SK-N-MC (cell line): Measurements from ENCODE around the gene NR5A2.

Experiments
- DNase-seq: peaks from one replicate; pipeline ENCODE4 v3.0.0-alpha.2; 2011; ENCODE audit warnings: low read depth, low spot score
- H3K27ac ChIP-seq: fragments of 200-600 bp; sonication (generic); 2 replicates; pipeline ENCODE4 v1.5.1; 2016; ENCODE audit warnings: mixed run types
- H3K36me3 ChIP-seq: fragments of 200-600 bp; sonication (generic); 2 replicates; pipeline ENCODE4 v1.6.1; 2017; ENCODE audit warnings: antibody characterized with exemption, low read length, mixed read lengths; ENCODE audit not compliant: insufficient read depth
- H3K4me3 ChIP-seq: fragments of 200-600 bp; sonication (generic); 2 replicates; pipeline ENCODE4 v1.5.1; 2016
- H3K9ac ChIP-seq: fragments of 200-600 bp; sonication (generic); 2 replicates; pipeline ENCODE4 v1.8.0; 2017; ENCODE audit warnings: mixed run types, mixed read lengths; ENCODE audit not compliant: insufficient read length
- H3K9me3 ChIP-seq: fragments of 200-600 bp; sonication (generic); 2 replicates; pipeline ENCODE4 v1.6.1; 2017; ENCODE audit warnings: low read depth, mild to moderate bottlenecking, antibody characterized with exemption, low read length, moderate library complexity, mixed read lengths
- EZH2 ChIP-seq: fragments of 200-600 bp; sonication (generic); IDR thresholded peaks from one replicate; pipeline ENCODE4 v1.6.1; 2017; ENCODE audit warnings: antibody characterized with exemption
- FOXP2 ChIP-seq: optimal IDR thresholded peaks from 2 replicates; pipeline ENCODE3; 2011; ENCODE audit warnings: mild to moderate bottlenecking, moderate library complexity; ENCODE audit not compliant: insufficient read depth; ENCODE audit errors: extremely low read length, control extremely low read depth
- POLR2AphosphoS5 ChIP-seq: IDR thresholded peaks from 2 replicates; pipeline ENCODE4 v1.6.1; 2012; ENCODE audit warnings: mild to moderate bottlenecking, low read depth, low read length, borderline replicate concordance

Gene NR5A2

DNA sequence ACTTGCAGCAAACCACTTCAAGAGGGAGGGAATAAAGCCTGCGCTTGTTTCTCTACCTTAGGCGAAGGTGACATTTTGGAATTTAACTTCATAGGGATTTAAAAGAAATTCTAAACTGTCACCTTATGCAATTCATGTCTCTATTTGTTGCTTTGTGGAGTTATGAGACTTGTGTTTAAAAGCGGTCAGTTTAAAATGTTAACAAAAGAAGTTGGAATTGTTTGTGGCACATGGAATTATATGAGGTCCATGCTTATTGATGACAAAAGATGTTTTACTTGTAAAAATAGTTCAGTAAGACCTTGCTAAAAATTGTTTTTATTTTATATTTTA is 15.8 kb downstream of the NR5A2 start:
- H3K27ac ChIP-seq: no peak overlapping the region
- H3K36me3 ChIP-seq: no peaks in the 10 kb centered on the region
- DNase-seq: no peak
- H3K4me3 ChIP-seq: peak overlapping the region; percentile 26; the same call in 1 of the 2 replicates
- no peaks in the 10 kb centered on the region for H3K9me3 ChIP-seq
- H3K9ac ChIP-seq: no peak overlapping the region
- no peak for TF ChIP-seq EZH2
- TF ChIP-seq POLR2AphosphoS5: no peak
- TF ChIP-seq FOXP2: no peak

DNA sequence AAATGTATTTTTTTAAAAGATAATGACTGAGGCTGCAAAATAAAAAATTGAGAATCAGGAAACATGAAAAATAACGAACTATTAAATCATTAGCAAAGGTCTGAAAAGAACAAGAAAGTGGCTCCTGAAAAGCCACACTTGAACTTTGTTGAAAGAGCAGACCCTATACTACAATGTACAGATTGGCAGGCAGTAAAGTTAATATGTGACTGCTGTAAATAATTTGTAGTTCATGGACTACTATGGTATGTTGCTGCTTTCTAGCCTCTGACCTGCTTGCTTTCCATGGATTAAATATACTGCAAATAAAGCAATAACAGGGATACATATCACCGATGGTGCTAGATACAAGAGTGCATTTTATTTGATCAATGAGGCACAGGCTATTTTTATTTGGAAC is 18.6 kb downstream of the NR5A2 start:
- no peak overlapping the region for H3K9ac ChIP-seq
- DNase-seq: no peak
- TF ChIP-seq FOXP2 (no peak), POLR2AphosphoS5 (no peak), EZH2 (no peak)
- no peak overlapping the region for H3K27ac ChIP-seq
- H3K4me3 ChIP-seq: no peak overlapping the region
- H3K36me3 ChIP-seq: no peaks in the 10 kb centered on the region
- H3K9me3 ChIP-seq: no peaks in the 10 kb centered on the region

DNA sequence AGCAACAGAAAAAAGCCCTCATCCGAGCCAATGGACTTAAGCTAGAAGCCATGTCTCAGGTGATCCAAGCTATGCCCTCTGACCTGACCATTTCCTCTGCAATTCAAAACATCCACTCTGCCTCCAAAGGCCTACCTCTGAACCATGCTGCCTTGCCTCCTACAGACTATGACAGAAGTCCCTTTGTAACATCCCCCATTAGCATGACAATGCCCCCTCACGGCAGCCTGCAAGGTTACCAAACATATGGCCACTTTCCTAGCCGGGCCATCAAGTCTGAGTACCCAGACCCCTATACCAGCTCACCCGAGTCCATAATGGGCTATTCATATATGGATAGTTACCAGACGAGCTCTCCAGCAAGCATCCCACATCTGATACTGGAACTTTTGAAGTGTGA is 20.7 kb downstream of the NR5A2 start:
- DNase-seq: no peak
- Histone ChIP-seq H3K36me3 (no peaks in the 10 kb centered on the region), H3K27ac (no peak overlapping the region), H3K9ac (no peak overlapping the region), H3K4me3 (no peak overlapping the region), H3K9me3 (no peaks in the 10 kb centered on the region)
- no peak for TF ChIP-seq FOXP2
- TF ChIP-seq POLR2AphosphoS5: no peak
- TF ChIP-seq EZH2: no peak

DNA sequence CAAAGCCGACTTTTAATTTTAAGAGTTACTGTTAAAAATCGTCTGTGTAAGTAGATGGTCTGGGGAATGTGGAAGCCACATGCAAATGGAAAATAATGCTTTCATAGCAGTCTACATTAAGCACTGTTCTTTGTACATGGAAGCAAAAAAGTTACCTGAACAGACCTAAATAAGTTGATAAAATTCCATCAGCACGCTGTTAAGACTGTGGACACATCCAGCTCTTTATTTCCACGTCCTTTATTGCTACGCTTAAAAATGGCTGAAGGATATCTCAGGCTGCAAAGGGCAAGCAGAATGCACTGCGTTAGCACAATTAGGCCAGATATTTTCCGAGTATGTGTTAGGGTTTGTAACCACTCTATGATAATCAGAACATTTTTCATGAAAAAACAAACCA is 22.3 kb downstream of the NR5A2 start:
- no peak overlapping the region for H3K4me3 ChIP-seq
- TF ChIP-seq FOXP2: no peak
- TF ChIP-seq EZH2: no peak
- TF ChIP-seq POLR2AphosphoS5: no peak
- H3K36me3 ChIP-seq: no peaks in the 10 kb centered on the region
- no peak for DNase-seq
- no peak overlapping the region for H3K27ac ChIP-seq
- no peak overlapping the region for H3K9ac ChIP-seq
- H3K9me3 ChIP-seq: no peaks in the 10 kb centered on the region

DNA sequence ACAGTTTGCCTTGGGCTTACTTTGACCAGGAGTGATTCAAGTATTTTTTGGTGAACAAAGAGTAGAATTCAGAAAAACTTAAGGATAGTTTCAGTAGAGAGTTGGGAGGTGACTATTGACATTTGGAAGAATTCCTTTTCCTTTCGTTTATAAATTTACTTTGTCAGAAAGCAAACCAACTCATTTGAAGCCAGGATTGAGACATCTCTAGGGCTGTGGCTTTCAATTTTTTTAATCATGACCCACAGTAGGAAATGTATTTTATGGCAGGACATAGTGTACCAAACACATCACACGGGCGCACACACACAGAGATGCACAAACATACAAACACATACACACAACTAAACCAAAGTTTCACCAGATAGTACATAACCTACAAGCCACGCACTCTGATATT is 24.1 kb downstream of the NR5A2 start:
- no peaks in the 10 kb centered on the region for H3K9me3 ChIP-seq
- no peak overlapping the region for H3K4me3 ChIP-seq
- TF ChIP-seq EZH2 (no peak), FOXP2 (no peak), POLR2AphosphoS5 (no peak)
- no peak for DNase-seq
- H3K36me3 ChIP-seq: no peaks in the 10 kb centered on the region
- H3K9ac ChIP-seq: no peak overlapping the region
- H3K27ac ChIP-seq: no peak overlapping the region

DNA sequence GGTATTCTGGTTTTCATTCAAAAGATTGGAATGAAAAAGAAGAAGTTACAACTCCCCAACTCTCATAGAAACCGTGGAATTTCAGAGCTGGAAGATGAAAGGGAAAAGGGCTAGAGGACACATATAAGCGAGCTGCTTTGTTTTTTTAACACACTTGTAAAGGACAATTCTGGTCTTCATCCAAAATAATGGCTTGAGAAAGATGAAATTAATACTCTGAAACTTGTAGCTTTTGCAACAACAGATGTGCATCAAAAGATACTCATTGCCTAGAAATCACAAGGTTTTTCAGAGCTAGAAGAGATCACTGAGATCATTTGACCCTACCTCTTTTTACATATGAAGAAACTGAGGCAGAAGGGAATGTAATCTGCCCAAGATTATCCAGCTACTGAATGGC is 25.6 kb downstream of the NR5A2 start:
- Histone ChIP-seq H3K36me3 (no peaks in the 10 kb centered on the region), H3K9me3 (no peaks in the 10 kb centered on the region), H3K4me3 (no peak overlapping the region), H3K9ac (no peak overlapping the region), H3K27ac (no peak overlapping the region)
- TF ChIP-seq EZH2 (no peak), FOXP2 (no peak), POLR2AphosphoS5 (no peak)
- DNase-seq: no peak

DNA sequence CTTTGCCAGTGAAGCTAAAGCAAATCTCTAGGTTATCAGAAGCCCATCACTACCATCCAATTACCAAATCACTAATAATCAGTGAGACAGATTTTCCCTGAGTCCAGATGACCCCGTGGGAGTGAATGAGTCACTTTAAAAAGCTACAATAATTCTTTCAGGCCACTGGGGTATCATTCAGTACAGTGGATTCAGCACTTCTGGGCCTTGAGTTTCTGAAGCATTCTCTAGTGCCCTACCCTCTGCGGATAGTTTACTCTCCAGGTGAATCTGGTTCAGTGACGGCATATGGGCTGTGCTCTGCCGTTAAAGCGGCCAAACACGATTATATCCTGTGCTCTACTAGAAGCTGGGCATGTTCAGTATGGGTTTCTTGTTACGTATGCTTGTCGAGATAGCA is 26.1 kb downstream of the NR5A2 start:
- no peak for DNase-seq
- Histone ChIP-seq H3K9me3 (no peaks in the 10 kb centered on the region), H3K4me3 (no peak overlapping the region), H3K9ac (no peak overlapping the region), H3K27ac (no peak overlapping the region), H3K36me3 (no peaks in the 10 kb centered on the region)
- no peak for TF ChIP-seq EZH2
- TF ChIP-seq POLR2AphosphoS5: no peak
- no peak for TF ChIP-seq FOXP2

DNA sequence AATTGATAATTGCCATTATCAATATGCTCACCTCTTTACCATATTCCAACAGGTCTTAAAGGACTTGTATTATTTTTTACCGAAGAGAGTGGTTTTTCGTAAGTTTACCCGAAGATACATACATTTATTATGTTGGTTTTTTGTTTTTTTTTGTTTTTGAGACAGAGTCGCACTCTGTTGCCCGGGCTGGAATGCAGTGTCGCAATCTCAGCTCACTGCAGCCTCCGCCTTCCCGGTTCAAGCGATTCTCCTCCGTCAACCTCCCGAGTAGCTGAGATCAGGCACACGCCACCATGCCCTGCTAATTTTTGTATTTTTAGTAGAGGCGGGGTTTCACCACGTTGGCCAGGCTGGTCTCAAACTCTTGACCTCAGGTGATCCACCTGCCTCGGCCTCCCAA is 30.8 kb downstream of the NR5A2 start:
- DNase-seq: no peak
- H3K27ac ChIP-seq: no peak overlapping the region
- no peak overlapping the region for H3K4me3 ChIP-seq
- no peak overlapping the region for H3K9ac ChIP-seq
- TF ChIP-seq POLR2AphosphoS5 (no peak), EZH2 (no peak), FOXP2 (no peak)
- no peaks in the 10 kb centered on the region for H3K9me3 ChIP-seq
- no peaks in the 10 kb centered on the region for H3K36me3 ChIP-seq

DNA sequence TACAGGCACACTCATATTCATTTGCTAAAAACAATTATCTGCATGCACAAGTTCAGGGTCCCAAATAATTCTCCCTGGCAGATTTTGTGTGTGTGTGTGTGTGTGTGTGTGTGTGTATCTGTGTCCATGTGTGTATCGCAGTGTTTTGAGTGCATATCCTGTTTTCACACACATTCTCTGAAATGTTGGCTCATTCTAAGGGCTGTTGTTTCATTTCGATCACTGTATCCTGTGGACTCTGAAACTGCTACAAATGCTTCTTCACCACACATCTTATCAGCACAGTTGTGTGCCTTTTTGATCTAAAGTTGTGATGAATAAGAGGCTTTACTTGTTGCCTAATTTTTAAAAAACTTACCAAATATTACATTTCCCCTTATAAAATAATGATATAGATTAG is 34.6 kb downstream of the NR5A2 start:
- Histone ChIP-seq H3K9ac (no peak overlapping the region), H3K4me3 (no peak overlapping the region), H3K36me3 (no peaks in the 10 kb centered on the region), H3K27ac (no peak overlapping the region), H3K9me3 (no peaks in the 10 kb centered on the region)
- DNase-seq: no peak
- TF ChIP-seq POLR2AphosphoS5 (no peak), FOXP2 (no peak), EZH2 (no peak)
